ENCODE data around the gene PAPSS2.

DNA sequence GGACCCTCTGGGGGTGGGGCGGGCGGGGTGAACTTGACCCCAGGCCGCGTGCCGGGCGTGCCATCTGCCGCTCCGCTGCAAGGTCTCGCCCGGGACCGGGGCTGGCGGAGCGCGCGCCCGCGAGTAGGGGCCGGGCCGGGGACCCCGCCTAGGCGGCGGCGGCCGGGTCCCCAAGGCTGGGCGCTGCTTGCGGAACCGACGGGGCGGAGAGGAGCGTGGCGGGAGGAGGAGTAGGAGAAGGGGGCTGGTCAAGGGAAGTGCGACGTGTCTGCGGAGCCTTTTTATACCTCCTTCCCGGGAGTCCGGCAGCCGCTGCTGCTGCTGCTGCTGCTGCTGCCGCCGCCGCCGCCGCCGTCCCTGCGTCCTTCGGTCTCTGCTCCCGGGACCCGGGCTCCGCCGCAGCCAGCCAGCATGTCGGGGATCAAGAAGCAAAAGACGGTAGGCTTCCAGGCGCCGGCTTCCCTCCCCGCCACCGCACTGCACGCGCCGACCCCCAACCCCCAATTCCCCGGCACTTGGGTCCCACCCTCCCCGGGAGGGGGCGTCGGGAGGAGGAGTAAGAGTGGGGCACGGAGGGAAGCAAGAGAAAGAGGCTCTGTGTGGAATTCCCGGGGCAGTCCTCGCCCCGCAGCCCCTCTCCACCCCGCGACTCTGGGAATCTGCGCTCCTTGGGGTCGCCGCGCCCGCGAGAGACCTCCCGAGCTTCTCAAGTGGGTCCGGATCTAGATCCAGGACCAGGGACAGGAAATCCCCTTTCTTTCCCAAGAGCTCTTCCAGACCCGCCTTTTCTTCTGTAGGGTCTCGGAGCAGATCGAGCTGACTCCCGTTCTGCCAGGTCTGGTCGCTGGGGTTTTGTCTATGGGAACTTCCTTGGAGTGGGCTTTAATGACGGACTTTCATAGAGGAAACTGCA is at the start of gene PAPSS2:
- no peak for TF ChIP-seq EP300 (IDR thresholded peaks at IDR 0.05)
- TF ChIP-seq, protein P1, sequence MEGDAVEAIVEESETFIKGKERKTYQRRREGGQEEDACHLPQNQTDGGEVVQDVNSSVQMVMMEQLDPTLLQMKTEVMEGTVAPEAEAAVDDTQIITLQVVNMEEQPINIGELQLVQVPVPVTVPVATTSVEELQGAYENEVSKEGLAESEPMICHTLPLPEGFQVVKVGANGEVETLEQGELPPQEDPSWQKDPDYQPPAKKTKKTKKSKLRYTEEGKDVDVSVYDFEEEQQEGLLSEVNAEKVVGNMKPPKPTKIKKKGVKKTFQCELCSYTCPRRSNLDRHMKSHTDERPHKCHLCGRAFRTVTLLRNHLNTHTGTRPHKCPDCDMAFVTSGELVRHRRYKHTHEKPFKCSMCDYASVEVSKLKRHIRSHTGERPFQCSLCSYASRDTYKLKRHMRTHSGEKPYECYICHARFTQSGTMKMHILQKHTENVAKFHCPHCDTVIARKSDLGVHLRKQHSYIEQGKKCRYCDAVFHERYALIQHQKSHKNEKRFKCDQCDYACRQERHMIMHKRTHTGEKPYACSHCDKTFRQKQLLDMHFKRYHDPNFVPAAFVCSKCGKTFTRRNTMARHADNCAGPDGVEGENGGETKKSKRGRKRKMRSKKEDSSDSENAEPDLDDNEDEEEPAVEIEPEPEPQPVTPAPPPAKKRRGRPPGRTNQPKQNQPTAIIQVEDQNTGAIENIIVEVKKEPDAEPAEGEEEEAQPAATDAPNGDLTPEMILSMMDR (IDR thresholded peaks at IDR 0.05): peak in 1 of 4 experiments; percentile 16
